Endothelial cell of umbilical vein (primary cell): ENCODE data around the gene RNF113B.

ENCODE experiments used
- EZH2 ChIP-seq: IDR thresholded peaks from 2 replicates; pipeline ENCODE4 v1.6.1; 2012; ENCODE audit warnings: borderline replicate concordance, low read depth, mild to moderate bottlenecking, moderate library complexity, low read length, inconsistent platforms; ENCODE audit not compliant: severe bottlenecking
- GATA2 ChIP-seq: IDR thresholded peaks from 2 replicates; pipeline ENCODE4 v1.7.0; 2011; ENCODE audit warnings: low read depth, mild to moderate bottlenecking, moderate library complexity, mixed read lengths, low read length; ENCODE audit not compliant: insufficient read length, insufficient read depth
- MAX ChIP-seq: IDR thresholded peaks from 2 replicates; pipeline ENCODE4 v1.6.1; 2011; ENCODE audit not compliant: insufficient read depth, insufficient read length
- POLR2A ChIP-seq: IDR thresholded peaks from 2 replicates; pipeline ENCODE4 v1.6.1; 2012; ENCODE audit warnings: low read depth, mild to moderate bottlenecking, control low read depth, low read length
- POLR2AphosphoS5 ChIP-seq: IDR thresholded peaks from 2 replicates; pipeline ENCODE4 v1.6.1; 2012; ENCODE audit warnings: low read depth, mild to moderate bottlenecking, control low read depth, low read length, moderate library complexity; ENCODE audit not compliant: insufficient read depth
- TF ChIP-seq, protein P1 (sequence below), 2 donors: IDR thresholded peaks; 1 replicate in 1 of 2; 2 replicates in 1 of 2; pipeline ENCODE4 v1.5.1; 2011; ENCODE audit warnings: low read length in 2 of 2, mild to moderate bottlenecking in 2 of 2, moderate library complexity in 2 of 2, control low read depth in 1 of 2, inconsistent platforms in 1 of 2, low read depth in 1 of 2; ENCODE audit not compliant: insufficient read depth in 1 of 2; ENCODE audit errors: extremely low read depth in 1 of 2

DNA sequence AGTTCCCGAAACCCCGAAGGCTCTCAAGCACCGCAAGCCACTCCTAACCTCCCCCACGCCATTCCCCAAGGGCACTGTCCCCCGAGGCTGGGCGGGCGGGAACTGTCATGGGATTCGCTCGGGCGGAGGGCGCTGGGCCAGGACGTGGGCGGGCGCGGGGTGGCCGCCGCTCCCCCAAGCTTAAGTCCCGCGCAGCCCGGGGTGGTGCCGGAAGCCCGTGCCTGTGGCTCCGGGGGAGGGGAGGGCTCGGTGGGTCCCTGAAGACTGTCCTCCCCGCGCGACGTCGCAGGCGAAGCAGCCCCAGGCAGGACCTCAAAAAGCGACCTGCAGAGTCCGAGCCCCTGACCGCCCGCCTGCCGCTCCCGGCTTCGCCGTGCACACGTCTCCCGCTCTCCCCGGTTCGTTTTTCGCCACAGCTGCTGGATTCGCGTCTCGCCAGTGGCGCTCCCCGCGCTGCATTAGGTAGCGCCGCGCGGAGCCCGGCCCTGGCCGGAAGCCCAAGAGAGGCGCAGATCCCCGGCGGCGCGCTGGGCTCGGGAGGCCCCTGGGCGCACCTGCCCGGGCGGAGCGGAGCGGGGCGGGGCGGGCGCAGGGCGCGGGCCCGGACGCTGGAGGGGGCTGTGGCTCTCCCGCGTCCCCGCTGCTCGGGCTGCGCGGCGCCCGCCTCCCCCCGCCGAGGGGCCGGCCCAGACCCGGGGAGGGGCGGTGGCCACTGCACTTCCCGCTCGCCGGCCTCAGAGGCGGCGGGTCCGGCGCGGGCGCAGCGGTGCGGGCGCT lies 34.5 kb downstream of the RNF113B start, which contains the start of gene FARP1:
- TF ChIP-seq POLR2AphosphoS5 (peak; percentile 60), GATA2 (no peak), POLR2A (no peak), EZH2 (no peak), MAX (no peak)
- TF ChIP-seq, protein P1, sequence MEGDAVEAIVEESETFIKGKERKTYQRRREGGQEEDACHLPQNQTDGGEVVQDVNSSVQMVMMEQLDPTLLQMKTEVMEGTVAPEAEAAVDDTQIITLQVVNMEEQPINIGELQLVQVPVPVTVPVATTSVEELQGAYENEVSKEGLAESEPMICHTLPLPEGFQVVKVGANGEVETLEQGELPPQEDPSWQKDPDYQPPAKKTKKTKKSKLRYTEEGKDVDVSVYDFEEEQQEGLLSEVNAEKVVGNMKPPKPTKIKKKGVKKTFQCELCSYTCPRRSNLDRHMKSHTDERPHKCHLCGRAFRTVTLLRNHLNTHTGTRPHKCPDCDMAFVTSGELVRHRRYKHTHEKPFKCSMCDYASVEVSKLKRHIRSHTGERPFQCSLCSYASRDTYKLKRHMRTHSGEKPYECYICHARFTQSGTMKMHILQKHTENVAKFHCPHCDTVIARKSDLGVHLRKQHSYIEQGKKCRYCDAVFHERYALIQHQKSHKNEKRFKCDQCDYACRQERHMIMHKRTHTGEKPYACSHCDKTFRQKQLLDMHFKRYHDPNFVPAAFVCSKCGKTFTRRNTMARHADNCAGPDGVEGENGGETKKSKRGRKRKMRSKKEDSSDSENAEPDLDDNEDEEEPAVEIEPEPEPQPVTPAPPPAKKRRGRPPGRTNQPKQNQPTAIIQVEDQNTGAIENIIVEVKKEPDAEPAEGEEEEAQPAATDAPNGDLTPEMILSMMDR (IDR thresholded peaks at IDR 0.05; ENCODE audit: extremely low read depth in 1 of 2, insufficient read depth in 1 of 2, low read depth in 1 of 2, low read length in 2 of 2) = peak; percentile 19 to 32
